Muscle of arm (tissue), 12 donors: ENCODE measurements around the gene GABRD. TPM values are rescaled to one million over a fixed set of nuclear protein-coding genes. Genes with fewer than 3 reads are reported as not detected.

ENCODE experiments used
- DNase-seq: peaks from one replicate; pipeline ENCODE4 v3.0.0-alpha.2; 2013
- polyA plus RNA-seq, 12 donors: library from polyadenylated mRNA; unstranded; fragments of 120-200 nt; gene quantifications; one replicate each; pipeline ENCODE4 v1.2.1, GENCODE V29; 2013; ENCODE audit not compliant: insufficient read length in 12 of 12

Gene GABRD
- polyA plus RNA-seq, 12 donors = 0.33 to 3.4 (median 0.78) TPM; not detected in 2

GRCh38 chr1:2052054-2052679 is 33.0 kb downstream of the GABRD start:
- DNase-seq = no peak

- no peak for DNase-seq
These were observed 33.6 kb downstream of the GABRD start for GRCh38 chr1:2052756-2053155.

- no peak for DNase-seq
These were observed 34.1 kb downstream of the GABRD start for GRCh38 chr1:2053217-2053616.

GRCh38 chr1:2053784-2054376 is 34.7 kb downstream of the GABRD start:
- DNase-seq = no peak

- no peak for DNase-seq
These were observed 35.4 kb downstream of the GABRD start for GRCh38 chr1:2054560-2054959.

GRCh38 chr1:2055911-2056575 is 36.9 kb downstream of the GABRD start:
- no peak for DNase-seq

- no peak for DNase-seq
These were observed 37.9 kb downstream of the GABRD start for GRCh38 chr1:2056955-2057590.

GRCh38 chr1:2059290-2059953 is 40.3 kb downstream of the GABRD start:
- DNase-seq = no peak

GRCh38 chr1:2060072-2060471 is 40.9 kb downstream of the GABRD start:
- DNase-seq = no peak

- DNase-seq = no peak
These were observed 41.4 kb downstream of the GABRD start for GRCh38 chr1:2060535-2060934.

- DNase-seq = no peak
These were observed 42.1 kb downstream of the GABRD start for GRCh38 chr1:2061065-2061778.

GRCh38 chr1:2065699-2066098 is 46.6 kb downstream of the GABRD start:
- no peak for DNase-seq

- no peak for DNase-seq
These were observed 48.2 kb downstream of the GABRD start for GRCh38 chr1:2067393-2067792.

- no peak for DNase-seq
These were observed 48.8 kb downstream of the GABRD start for GRCh38 chr1:2067981-2068380.

GRCh38 chr1:2068951-2069350 is 49.8 kb downstream of the GABRD start:
- DNase-seq = no peak

- no peak for DNase-seq
These were observed 50.9 kb downstream of the GABRD start for GRCh38 chr1:2070016-2070415.

- no peak for DNase-seq
These were observed 51.8 kb downstream of the GABRD start for GRCh38 chr1:2070800-2071530.

- no peak for DNase-seq
These were observed 53.1 kb downstream of the GABRD start for GRCh38 chr1:2072109-2072806.

GRCh38 chr1:2072891-2073290 is 53.7 kb downstream of the GABRD start:
- DNase-seq = no peak
